Heart left ventricle (tissue), 13 donors: ENCODE data around the gene SLC49A3.

Experiments used
- CTCF ChIP-seq, 12 donors: fragments of 200-600 bp; sonication (generic) in 4 of 12; IDR thresholded peaks; one replicate each; pipeline versions ENCODE4 v1.5.0 to v1.8.0; 2018 to 2022; ENCODE audit warnings: antibody characterized with exemption in 12 of 12, mild to moderate bottlenecking in 5 of 12
- POLR2A ChIP-seq, 2 donors: fragments of 450-650 bp; IDR thresholded peaks; one replicate each; pipeline ENCODE4 v1.6.1; 2017; ENCODE audit warnings: antibody characterized with exemption in 2 of 2, mild to moderate bottlenecking in 2 of 2, moderate library complexity in 2 of 2
- donor health status: ischemic (EF 13 %, LVEDD 7.1; RV severe dilation, severe dysfunction).
- donor health status: DM: no; HTN: yes; CAD: no.
- donor health status: DM: no; HTN: no; CAD: no.
- donor health status: ischemic (EF 25% LVEDD 6.9; RV normal size, moderate dysfunction).
- donor health status: ischemic (EF 25% LVEDD 5.7; RV mildly dilated, moderate dysfunction).
- donor health status: ischemic (EF 35%, LVEDD 5.7; RV mildly dilated, moderate dysfunction).
- donor health status: nonischemic (EF 11% LVEDD 7.7; RV severe dilation, severe dysfunction).
- donor health status: DM: yes; HTN: yes; CAD: no.
- donor health status: PGD.
- donor health status: ischemic (EF 29% LVEDD 5.4; RV normal size, mild dysfunction).
- donor health status: nonischemic (EF 23%, LVEDD 6.1; RV moderate dilation, normal function).

- TF ChIP-seq CTCF (IDR thresholded peaks at IDR 0.05) = no peak
- TF ChIP-seq POLR2A (IDR thresholded peaks at IDR 0.05) = no peak
These were observed 10.4 kb downstream of the SLC49A3 start for GRCh38 chr4:678331-679103.
